Osteoblast (primary cell): Measurements from ENCODE around the gene LRRC52. TPM values are rescaled to one million over a fixed set of nuclear protein-coding genes. Genes with fewer than 3 reads are reported as not detected.

Experiments
- DNase-seq: peaks from one replicate; pipeline ENCODE4 v3.0.0; 2011; ENCODE audit warnings: low spot score, mixed read lengths; ENCODE audit not compliant: insufficient read length; ENCODE audit errors: missing footprints
- H2AFZ ChIP-seq: 2 replicates; pipeline ENCODE4 v1.6.0; 2011; ENCODE audit warnings: mild to moderate bottlenecking, low read length
- H3K27ac ChIP-seq: 2 replicates; pipeline ENCODE4 v1.5.1; 2011; ENCODE audit warnings: mild to moderate bottlenecking, low read depth, low read length, moderate library complexity
- H3K27me3 ChIP-seq: 2 replicates; pipeline ENCODE4 v1.6.0; 2012; ENCODE audit warnings: mild to moderate bottlenecking, control low read depth, inconsistent platforms, low read length, moderate library complexity; ENCODE audit not compliant: insufficient read depth
- H3K36me3 ChIP-seq: 2 replicates; pipeline ENCODE4 v1.5.1; 2011; ENCODE audit warnings: mild to moderate bottlenecking, low read length, control low read depth, moderate library complexity; ENCODE audit not compliant: insufficient read depth
- H3K4me1 ChIP-seq: 2 replicates; pipeline ENCODE4 v1.5.1; 2011; ENCODE audit warnings: mild to moderate bottlenecking, low read length, control low read depth, moderate library complexity; ENCODE audit not compliant: insufficient read depth
- H3K4me2 ChIP-seq: 2 replicates; pipeline ENCODE4 v1.6.0; 2011; ENCODE audit warnings: mild to moderate bottlenecking, low read length; ENCODE audit not compliant: insufficient read depth
- H3K4me3 ChIP-seq: fragments of 200-600 bp; sonication (generic); 3 replicates; pipeline ENCODE4 v1.5.1; 2012; ENCODE audit warnings: mild to moderate bottlenecking, low read length, inconsistent platforms; ENCODE audit not compliant: insufficient read depth
- H3K79me2 ChIP-seq: 2 replicates; pipeline ENCODE4 v1.6.0; 2012; ENCODE audit warnings: mild to moderate bottlenecking, low read length, control low read depth, inconsistent platforms; ENCODE audit not compliant: insufficient read depth
- H3K9me3 ChIP-seq: 2 replicates; pipeline ENCODE4 v1.5.1; 2011; ENCODE audit warnings: low read depth, low read length, control low read depth
- H4K20me1 ChIP-seq: 2 replicates; pipeline ENCODE4 v1.6.0; 2012; ENCODE audit warnings: mild to moderate bottlenecking, low read length, control low read depth; ENCODE audit not compliant: insufficient read depth
- total RNA-seq: library from RNA; depleted of rRNA; stranded (reverse); fragments of >200 nt; gene quantifications from 2 replicates; pipeline ENCODE4 v1.2.3, GENCODE V29; 2012
- TF ChIP-seq, protein P1 (sequence below): IDR thresholded peaks from 2 replicates; pipeline ENCODE4 v1.5.1; 2011; ENCODE audit warnings: mild to moderate bottlenecking, low read depth, low read length, moderate library complexity; ENCODE audit errors: extremely low read depth

Gene LRRC52
- total RNA-seq, 1 donor, result not detected

DNA sequence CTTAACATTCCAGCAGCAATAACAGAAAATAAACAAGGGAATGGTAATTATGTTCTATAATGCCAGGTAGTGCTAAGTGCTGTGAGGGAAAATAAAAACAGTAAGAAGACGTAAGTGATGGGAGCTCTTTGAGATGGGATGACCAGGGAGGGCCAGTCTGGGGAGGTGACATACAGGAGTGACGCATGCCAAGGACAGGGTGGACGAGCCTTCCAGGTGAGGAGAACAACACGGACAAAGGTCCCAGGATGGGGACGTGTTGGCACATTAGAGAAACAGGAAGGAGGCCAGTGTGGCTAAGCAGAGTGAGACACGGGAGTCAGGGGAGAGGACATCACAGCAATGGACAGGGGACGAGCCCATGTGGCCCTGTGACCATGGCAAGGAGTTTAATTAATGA, 11.7 kb upstream of the LRRC52 start:
- Histone ChIP-seq H4K20me1 (no peaks in the 10 kb centered on the region), H3K4me1 (no peaks in the 10 kb centered on the region), H3K27me3 (no peaks in the 10 kb centered on the region), H3K79me2 (no peaks in the 10 kb centered on the region), H3K4me3 (no peak overlapping the region), H2AFZ (no peak overlapping the region), H3K36me3 (no peaks in the 10 kb centered on the region), H3K27ac (no peak overlapping the region), H3K4me2 (no peak overlapping the region), H3K9me3 (no peaks in the 10 kb centered on the region)
- TF ChIP-seq, protein P1, sequence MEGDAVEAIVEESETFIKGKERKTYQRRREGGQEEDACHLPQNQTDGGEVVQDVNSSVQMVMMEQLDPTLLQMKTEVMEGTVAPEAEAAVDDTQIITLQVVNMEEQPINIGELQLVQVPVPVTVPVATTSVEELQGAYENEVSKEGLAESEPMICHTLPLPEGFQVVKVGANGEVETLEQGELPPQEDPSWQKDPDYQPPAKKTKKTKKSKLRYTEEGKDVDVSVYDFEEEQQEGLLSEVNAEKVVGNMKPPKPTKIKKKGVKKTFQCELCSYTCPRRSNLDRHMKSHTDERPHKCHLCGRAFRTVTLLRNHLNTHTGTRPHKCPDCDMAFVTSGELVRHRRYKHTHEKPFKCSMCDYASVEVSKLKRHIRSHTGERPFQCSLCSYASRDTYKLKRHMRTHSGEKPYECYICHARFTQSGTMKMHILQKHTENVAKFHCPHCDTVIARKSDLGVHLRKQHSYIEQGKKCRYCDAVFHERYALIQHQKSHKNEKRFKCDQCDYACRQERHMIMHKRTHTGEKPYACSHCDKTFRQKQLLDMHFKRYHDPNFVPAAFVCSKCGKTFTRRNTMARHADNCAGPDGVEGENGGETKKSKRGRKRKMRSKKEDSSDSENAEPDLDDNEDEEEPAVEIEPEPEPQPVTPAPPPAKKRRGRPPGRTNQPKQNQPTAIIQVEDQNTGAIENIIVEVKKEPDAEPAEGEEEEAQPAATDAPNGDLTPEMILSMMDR, result no peak
- DNase-seq, result no peak

DNA sequence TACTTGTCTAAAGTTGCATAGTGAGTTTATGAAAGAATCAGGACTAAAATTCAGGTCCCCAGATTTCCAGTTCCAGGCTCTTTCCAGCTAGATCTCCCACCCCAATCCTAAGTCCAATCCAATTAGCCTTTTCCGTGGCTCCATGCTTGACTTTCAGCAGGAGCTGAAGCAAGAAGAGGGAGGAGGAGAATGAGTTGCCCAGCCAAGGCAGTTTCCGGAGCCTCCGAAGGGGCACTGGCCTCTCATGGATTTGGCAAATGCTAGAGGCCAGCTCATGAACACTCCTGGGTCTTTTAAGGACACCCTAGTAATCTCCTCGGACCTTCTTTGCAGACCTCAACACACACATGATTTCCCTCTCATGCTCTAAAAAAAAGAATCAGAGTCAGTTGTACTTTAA, 10.5 kb upstream of the LRRC52 start:
- Histone ChIP-seq H3K27me3 (no peaks in the 10 kb centered on the region), H3K4me3 (no peak overlapping the region), H3K36me3 (no peaks in the 10 kb centered on the region), H3K79me2 (no peaks in the 10 kb centered on the region), H4K20me1 (no peaks in the 10 kb centered on the region), H3K9me3 (no peaks in the 10 kb centered on the region), H2AFZ (no peak overlapping the region), H3K27ac (no peak overlapping the region), H3K4me1 (no peaks in the 10 kb centered on the region), H3K4me2 (no peak overlapping the region)
- TF ChIP-seq, protein P1, result no peak
- no peak for DNase-seq

DNA sequence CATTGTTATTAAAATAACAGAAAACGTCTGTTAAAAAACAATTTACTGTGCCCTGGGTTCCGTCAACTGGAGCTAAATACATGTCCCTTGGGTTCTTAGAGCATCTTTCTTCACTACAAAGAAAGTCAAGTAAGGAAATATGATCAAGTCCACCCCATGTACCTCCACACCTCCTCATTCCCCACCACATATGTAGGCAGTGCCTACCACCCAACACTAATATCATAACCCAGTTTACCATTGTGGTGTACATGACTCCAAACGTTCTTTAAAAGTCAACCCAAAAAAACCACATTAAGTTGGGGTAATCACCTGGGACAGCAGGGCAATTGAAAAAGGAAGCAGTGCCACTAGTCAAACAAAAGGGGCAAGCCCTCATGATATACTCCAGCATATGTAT, 7.8 kb upstream of the LRRC52 start:
- Histone ChIP-seq H4K20me1 (no peaks in the 10 kb centered on the region), H3K27ac (no peak overlapping the region)
- no peak for DNase-seq

DNA sequence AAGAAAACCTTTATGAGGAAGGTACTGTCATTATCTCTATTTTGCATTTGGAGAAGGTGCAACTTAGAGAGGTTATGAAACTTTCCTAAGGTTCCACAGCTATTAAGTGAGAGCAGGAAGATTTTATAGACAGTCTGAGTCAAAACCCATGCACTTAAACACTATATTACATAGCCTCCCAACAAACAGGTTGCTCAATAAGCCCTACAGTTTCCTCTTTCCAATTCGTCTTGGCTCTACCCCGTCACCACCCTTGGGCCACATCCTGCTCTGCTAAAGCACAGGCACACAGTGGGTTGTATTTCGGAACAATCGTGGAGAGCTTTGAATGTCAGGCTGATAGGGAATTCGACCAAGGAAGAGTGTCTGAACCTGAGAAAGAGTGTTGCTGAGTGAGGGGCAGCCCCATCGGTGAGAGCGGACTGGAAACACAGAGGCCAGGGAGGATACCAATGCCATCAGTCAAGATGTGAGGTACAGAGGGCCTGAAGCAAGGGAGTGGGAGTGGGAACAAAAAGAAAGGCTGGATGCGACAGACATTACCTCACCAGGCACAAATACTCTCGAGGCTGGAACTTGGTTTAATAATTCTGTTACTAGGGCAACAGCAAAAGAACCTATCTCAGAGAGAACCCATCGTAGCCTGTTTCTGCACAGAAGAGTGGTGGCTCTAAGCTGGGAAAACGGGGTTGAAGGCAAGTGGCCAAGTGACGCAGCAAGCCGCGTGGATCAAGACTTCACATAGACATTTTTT, 6.3 kb upstream of the LRRC52 start:
- H4K20me1 ChIP-seq, result no peaks in the 10 kb centered on the region
- no peaks in the 10 kb centered on the region for H3K36me3 ChIP-seq
- H3K4me2 ChIP-seq, result no peak overlapping the region
- no peak overlapping the region for H3K4me3 ChIP-seq
- H3K9me3 ChIP-seq, result no peaks in the 10 kb centered on the region
- no peak overlapping the region for H2AFZ ChIP-seq
- DNase-seq, result no peak
- H3K79me2 ChIP-seq, result no peaks in the 10 kb centered on the region
- H3K4me1 ChIP-seq, result no peaks in the 10 kb centered on the region
- H3K27ac ChIP-seq, result no peak overlapping the region
- no peaks in the 10 kb centered on the region for H3K27me3 ChIP-seq
- TF ChIP-seq, protein P1, result no peak

More for the DNA sequence above, 7.8 kb upstream of the LRRC52 start:
- H3K4me2 ChIP-seq, result no peak overlapping the region
- H3K4me3 ChIP-seq, result no peak overlapping the region
- no peaks in the 10 kb centered on the region for H3K4me1 ChIP-seq
- no peaks in the 10 kb centered on the region for H3K27me3 ChIP-seq
- no peaks in the 10 kb centered on the region for H3K36me3 ChIP-seq
- TF ChIP-seq, protein P1, result no peak
- no peaks in the 10 kb centered on the region for H3K79me2 ChIP-seq
- no peaks in the 10 kb centered on the region for H3K9me3 ChIP-seq
- H2AFZ ChIP-seq, result no peak overlapping the region
